Activated effector memory CD4-positive, alpha-beta T cell treated with anti-CD3 and anti-CD28 coated beads, Interleukin-2, amount 50 U/mL, for 16 hours (primary cell): ENCODE data around the gene ELOVL7.
"Not testable (repeated sequence)": the region's sequence is repeated elsewhere in the genome, so short reads cannot be mapped to it uniquely, and the experiment has no call there.

ENCODE experiments used
- DNase-seq: peaks from one replicate; pipeline ENCODE4 v3.0.0-alpha.2; 2020

ELOVL7 gene

DNA sequence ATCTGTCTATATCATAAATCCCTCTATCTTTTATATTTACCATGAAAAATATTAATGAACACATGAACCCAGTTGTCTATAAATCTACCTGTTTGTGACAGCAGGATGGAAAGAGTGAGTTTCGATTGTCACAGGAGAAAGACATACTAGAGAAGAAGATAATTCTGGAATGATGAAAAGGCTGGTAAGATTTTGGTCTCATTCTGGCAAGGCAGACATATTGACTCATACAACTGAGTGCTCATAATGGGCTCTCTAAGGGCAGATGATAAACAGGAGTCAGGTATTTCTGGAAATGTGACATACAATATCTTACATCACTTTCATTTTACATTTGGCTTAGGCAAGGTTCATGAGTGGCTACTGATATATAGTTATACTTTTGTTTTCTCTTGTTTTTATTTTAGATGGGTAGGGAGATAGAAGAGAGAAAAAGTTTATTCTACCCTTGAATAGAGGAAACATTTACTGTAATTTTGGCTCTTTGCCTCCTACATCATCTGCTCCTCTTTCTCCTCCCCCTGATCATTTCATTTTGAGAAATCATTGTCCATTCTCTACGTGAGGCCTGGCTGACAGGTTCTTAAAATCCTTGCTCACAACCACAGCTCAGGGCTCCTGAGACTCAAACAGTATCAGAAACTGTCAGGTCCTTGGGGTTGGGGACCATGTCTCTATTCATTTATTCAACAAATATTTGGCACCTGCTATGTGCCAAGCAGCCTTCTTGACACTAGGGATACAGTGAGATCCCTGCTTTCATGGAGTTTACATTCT is 14.4 kb downstream of the ELOVL7 start:
- DNase-seq, result no peak

DNA sequence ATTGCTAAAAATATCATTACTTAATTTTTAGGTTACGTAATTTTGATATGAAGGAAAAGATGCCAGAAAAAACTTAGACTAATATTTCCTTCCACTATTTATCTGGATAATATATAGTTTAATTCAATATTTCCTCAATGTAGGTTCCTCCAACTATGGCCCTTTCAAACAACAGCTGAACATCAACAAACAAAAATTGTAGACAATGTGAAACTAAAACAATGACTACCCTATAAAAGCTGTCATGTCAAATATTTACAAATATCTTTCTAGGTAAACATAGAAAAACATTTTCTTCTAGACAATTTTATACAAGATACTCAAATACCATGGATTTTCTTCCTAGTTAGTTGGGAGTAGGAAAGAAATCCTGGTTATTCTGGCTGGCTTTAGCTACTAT is 16.9 kb downstream of the ELOVL7 start:
- DNase-seq, result no peak

GRCh38 chr5:60826653-60827052 is 17.4 kb downstream of the ELOVL7 start:
- DNase-seq, result no peak

DNA sequence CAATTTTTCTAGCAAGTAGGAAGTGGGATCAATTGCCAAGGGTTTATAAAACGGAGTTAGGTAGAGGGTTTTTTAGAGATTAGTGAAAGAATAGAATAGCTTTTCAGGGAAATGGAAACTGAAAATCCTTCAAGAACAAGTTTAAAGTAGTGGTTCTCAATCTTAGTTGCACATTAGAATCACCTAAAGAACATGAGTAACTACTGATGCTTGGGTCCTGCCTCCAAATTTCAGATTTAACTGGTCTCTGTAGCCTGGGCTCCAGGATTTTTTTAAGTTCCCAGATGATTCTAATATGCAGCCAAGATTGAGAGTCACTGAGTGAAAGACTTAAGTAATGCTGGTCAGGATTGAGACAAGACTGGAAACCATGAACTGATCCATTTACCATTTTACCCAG is 20.5 kb downstream of the ELOVL7 start:
- DNase-seq, result no peak

GRCh38 chr5:60822285-60822556 is 21.8 kb downstream of the ELOVL7 start:
- DNase-seq, result no peak

- no peak for DNase-seq
Measured at GRCh38 chr5:60821488-60822284, 22.4 kb downstream of the ELOVL7 start.

DNA sequence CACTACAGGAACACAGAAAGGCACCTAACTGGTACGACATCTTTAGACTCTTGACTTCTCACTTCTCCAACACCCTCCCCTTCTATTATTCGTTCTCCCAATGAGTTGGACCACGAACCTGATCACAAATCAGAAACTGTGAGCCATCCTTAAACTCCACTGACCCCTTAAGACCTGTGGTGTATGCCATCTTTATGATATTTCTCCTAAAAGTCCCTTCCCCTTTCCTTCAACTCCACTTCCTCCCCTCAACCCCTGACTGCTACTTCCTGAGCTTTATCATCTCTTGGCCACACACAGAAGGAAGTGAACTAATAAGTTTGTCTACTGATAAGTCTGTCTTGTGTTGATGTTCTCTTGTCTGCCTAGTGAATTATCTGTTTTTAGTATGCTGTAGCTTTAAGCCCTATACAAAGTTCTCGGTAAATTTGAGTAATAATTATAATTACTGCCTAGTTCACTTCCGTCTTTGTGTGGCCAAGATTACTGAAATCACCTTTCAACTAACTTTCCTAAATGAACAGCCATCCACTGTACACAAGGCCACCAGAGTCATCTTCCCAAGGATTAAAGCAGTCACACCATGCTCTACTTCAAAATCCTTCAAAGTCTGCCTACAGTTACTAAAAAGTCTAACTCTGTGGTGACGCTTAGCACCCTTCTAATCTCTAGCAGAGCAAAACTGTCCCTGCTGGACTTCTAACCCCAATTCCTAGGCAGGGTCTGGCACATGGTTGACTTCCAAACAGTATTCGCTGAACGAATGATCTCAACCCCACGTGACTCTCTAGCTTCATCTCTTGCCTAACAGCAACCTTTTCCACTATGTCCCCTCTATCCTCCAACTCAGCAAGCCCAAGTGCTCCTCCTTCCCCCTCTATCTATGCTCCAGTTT is 23.2 kb downstream of the ELOVL7 start:
- no peak for DNase-seq

DNA sequence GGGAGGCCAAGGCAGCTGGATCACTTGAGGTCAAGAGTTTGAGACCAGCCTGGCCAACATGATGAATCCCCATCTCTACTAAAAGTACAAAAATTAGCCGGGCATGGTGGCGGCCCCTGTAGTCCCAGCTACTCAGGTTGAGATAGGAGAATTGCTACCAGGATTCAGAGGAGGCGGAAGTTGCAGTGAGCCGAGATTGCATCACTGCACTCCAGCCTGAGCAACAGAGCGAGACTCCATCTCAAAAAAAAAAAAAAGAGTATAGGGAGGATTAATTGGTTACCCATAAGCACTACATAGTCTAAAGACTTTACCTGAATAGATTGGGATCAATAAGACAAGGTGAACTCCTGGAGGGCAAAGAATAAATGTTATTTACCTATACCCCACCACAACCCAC is 27.9 kb downstream of the ELOVL7 start:
- not testable (repeated sequence) for DNase-seq

GRCh38 chr5:60814498-60814897 is 29.6 kb downstream of the ELOVL7 start:
- DNase-seq, result no peak

DNA sequence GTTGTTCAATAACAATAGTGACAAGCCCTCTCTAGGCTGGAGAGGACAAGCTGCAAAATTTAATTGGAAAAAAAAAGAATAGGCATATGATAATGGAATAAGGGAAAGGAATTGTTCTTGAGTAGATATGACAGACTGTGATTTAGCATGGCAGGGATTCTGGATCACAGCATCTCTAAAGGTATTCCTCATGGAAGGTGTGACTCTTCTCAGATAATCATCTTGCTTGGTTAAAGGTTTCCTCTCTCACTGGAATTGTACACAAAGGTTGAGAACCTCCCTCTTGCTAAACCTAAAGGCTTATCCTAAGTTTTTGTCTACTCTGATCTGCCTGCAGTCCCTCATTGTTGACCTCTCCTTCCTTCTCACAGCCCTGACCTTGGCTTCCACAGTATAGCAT is 31.6 kb downstream of the ELOVL7 start:
- no peak for DNase-seq

DNA sequence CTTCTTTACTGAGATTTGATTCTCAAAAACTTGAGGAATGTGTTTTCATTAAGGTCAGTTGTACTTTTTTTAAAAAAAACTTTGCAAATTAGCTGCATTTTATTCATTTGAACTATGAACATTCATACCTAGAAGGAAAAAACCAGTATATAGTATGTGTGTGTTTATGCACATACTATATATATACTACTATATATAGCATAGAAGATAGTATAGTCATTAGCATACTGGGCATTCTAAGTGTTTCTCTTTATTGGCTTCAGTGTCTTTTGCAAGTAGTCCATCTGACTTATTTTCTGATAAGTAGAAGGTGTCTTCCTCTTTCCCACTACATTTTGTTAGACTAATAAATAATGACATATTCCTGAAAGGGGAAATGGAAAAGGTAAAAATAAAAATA is 33.0 kb downstream of the ELOVL7 start:
- DNase-seq, result no peak

DNA sequence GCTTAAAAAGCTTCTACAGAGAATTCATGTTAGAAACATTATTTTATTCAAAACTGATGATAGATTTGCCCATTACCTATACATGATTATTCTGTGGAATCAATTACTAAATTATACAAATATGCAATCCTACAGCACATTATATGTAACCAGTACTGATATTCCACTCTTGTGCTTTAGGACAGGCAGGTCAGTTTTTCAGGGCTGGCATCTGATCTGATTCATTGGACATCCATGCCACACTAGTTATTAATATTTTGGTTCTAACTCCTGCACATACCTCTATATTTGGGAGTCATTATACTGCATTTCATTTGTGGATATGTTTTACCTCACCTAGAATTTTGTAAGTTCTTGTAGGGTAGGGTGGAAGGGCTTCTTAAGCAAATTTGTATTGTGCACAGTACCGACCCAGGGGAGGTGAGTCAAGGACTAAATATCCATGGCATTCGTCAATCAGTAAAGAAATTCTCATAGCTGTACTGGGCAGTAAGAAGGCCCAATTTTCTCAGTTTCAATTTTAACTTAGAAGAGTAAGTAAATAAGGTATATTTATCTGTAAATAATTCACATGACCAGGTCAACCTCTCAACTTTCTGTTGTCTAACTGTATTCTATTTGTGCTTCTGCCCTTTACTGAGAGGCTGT is 33.5 kb downstream of the ELOVL7 start:
- DNase-seq, result no peak

- no peak for DNase-seq
Measured at GRCh38 chr5:60809891-60810425, 34.1 kb downstream of the ELOVL7 start.

- DNase-seq, result no peak
Measured at GRCh38 chr5:60806591-60807243, 37.4 kb downstream of the ELOVL7 start.

GRCh38 chr5:60805463-60805862 is 38.6 kb downstream of the ELOVL7 start:
- no peak for DNase-seq

- no peak for DNase-seq
Measured at GRCh38 chr5:60803712-60804111, 40.4 kb downstream of the ELOVL7 start.

GRCh38 chr5:60802986-60803385 is 41.1 kb downstream of the ELOVL7 start:
- DNase-seq, result no peak

GRCh38 chr5:60802226-60802625 is 41.8 kb downstream of the ELOVL7 start:
- DNase-seq, result no peak

DNA sequence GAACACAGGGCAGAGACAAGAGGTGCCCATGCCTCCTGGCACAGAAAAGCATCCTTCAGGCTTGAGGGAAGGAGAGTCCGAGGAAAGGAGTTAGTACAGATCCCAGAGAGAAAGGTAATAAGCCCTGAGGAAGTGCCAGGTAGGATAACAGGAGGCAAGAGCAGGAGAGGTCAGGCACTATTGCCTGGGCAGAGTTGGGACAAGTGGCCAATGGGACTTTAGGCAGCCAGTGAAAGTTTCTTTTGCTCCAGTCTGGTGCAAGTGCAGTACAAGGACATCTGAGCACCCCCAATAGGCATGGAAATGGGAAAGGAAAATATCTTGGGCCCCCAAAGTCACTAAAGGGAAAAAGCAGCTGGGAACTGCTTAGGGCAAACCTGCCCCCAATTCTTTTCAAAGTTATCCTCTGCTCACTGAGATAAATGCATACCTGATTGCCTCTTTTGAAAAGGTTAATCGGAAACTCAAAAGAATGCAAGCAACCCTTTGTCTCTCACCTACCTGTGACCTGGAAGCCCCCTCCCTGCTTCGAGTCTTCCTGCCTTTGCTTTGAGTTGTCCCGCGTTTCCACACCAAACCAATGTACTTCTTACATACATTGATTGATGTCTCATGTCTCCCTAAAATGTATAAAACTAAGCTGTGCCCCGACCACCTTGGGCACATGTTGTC is 46.5 kb downstream of the ELOVL7 start:
- DNase-seq, result no peak

DNA sequence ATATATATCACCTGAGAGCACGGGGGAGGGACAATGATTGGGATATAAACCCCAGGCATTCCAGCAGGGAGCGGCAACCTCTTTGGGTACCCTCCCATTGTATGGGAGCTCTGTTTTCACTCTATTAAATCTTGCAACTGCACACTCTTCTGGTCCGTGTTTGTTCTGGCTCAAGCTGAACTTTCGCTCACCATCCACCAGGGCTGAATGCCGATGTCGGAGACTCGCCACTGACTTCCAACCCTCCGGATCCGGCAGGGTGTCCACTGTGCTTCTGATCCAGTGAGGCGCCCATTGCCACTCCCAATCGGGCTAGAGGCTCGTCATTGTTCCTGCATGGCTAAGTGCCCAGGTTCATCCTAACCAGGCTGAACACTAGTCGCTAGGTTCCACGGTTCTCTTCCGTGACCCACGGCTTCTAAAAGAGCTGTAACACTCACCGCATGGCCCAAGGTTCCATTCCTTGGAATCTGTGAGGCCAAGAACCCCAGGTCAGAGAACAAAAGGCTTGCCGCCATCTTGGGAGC is 48.6 kb downstream of the ELOVL7 start:
- not testable (repeated sequence) for DNase-seq

- DNase-seq, result no peak
Measured at GRCh38 chr5:60794691-60795090, 49.4 kb downstream of the ELOVL7 start.
